Activated CD4-positive, alpha-beta T cell treated with anti-CD3 and anti-CD28 coated beads for 1 hour (primary cell): ENCODE results near the gene PNMT.

ENCODE experiments used
- DNase-seq: peaks from one replicate; pipeline ENCODE4 v3.0.0-alpha.2; 2020

PNMT gene

DNA sequence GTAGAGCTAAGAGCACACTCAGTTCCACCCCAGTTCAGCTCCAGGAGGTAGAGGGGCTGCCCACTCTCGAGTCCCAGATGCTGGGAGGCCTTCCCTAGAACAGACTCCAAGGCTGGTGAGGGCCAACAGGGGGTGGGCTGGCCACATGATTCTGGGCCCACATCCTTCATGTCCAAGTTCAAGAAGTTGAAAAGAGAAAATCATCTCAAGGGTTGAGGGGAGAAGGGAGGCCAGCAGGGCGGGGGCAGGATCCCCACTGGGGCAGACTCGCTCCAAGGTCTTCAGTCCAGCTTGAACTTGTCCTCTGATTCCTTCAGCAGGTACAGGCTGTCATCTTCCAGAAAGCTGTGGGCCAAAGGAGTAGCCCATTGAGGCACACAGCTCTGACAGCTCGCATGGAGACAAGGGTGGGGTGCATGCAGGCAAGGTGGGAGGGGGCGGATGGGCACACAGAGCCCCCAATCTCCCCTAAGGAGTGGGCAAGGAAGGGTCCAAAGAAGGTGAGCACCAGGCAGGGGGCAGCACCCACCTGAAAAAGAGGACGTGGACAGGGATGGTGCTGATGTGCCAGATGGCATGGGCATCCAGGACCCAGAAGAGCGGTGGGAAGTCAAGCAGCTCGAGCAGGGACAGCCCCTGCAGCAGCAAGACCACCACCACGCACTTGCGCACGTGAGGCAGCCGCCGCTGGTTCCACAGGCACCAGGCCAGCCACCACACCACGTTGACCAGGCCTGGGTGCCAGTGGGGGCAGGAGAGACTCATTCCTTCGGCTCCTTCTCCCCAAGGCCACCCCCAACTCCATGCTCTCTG is 4.5 kb downstream of the PNMT start:
- DNase-seq, result no peak

DNA sequence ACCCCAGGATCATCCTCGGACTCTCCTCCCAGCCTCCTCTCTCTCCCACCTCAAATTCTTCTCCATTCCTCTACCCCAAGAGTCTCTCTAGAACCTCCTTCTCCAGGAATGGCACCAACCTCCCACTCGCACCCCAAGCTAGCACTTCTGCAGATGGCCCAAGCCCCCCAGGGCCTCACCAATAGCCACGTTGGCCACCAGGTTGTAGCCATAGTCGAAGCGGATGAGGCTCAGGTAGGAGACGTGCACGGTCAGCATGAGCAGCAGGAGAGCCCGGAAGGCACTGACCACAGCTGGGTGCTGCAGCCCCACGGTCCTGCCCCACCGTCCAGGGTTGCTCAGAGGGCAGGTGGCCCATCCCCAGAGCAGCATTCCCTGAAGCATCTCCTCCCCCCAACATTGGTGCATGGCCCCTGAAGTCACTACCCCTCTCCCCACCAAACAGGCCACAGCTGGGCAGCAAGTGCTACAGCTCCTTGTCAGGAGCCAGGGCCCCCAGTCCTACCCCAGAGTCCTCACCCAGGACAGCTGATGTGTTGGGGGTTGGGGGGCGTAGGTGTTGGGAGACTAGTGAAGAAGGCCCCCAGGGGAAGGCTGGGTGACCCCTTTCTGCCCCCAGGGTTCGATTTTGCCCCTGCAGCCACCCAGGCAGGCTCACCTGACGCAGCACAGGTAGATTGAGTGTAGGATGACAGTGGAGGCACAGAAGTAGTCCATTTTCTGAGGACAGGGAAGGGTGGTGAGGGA is 5.3 kb downstream of the PNMT start:
- DNase-seq, result no peak

DNA sequence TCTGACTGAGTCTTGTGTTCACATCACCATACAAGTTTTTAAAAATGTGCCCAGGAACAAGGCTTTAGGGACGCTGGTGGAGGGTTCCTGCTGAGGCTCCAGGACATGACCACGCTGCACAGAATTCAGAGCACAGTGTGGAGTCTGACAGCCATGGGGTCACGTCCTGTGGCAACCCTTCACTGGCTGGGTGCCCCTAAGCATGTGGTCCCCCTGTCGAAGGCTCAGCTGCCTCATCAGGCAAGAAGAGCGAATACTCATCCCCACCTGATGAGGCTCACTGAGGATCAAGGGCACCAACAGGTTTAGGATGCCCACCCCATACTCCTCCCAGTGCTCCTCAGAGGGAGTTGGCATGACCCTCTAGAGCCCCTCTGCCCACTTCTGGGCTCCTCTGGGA is 5.9 kb downstream of the PNMT start:
- DNase-seq, result no peak

DNA sequence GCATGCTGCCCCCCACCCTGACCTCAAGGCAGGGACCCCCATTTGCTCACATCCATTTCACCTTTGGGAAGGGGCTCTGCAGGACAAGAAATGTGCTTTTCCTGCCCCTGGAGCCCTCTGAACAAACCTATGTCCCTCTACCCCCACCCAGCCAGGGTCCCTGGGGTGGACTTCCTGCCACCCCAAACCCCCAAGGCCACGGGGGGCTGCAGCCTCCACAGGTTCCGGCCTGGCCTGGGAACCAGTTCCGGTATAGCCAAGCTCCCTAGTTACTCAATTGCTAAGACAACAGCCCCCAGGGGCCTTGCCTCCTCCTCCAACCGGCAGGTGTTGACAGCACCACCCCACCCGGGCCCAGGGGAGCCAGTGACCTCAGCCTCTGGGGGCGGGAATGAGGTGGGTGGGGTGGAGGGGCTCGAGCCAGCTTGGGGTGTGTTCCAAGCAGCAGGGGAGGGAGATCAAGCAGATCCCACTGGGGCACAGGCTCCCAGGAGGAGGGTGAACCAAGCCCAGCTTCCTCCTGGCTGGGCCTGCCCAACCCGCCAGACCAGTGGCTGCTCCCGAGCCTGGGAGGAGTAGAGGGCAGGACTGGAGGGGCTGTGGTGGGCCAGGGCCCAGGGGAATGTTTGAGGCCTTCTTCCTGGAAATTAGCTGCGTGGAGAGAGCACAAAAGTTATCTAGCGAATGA is 6.6 kb downstream of the PNMT start:
- no peak for DNase-seq

DNA sequence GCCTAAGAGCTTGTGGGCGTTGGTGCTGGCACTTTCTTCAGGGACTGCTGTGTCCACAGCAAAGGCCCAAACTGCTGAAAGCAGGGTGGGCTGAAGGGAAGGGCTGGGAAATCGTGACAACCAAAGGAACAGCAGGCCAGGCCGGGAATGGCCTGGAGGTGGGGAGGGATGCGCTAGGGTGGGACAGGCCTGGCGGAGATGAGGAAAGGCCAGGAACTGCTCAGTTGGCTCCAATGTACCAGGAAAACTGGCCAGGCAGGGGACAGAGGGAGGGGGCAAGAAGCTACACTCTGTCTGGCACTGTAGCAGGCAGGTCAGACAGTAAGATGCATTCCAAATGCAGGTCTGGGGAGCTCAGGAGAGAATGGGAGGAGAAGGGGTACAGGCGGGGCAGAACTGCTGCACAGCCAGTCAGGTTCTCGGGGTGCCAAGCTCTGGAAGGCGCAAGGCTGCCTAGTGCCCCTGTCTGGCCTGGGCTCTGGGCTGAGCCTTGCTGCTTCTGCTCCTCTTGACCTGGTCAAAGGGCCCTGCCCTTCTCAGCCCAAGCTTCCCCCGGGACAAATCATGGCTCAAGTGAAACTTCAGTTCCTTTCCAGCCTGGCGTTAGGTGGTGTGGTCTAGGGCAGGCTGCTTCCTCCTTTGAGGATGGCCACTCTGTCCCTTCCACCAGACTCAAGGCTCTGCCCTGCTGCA is 7.3 kb downstream of the PNMT start:
- no peak for DNase-seq

DNA sequence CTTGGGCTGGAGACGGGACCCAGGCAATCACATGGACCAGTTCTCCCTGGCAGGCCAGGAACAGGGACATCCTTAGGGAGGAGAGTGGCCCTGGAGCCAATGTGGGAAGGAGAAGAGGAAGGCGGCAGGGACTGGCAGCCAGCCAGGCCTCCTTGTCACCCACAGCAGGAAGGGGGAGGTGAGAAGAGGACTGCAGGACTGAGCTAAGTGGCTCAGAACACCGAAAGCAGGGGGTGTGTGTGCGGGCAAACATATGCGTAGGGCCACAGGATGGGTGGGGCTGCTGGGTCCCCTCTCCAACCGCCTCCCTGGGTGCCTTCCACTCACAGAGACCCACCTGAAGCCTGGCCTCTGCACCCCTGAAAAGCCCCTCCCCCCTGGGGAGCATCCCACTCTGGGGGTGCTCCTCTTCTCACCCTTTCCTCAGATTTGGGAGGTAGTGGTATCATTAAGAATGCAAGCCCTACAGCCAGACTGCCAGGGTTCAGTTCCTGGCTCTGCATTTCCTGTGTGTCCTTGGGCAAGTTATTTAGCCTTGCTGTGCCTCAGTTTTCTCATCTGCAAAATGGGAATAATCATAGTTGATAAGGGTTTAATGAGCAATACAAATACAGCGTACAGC is 8.1 kb downstream of the PNMT start:
- DNase-seq, result no peak

DNA sequence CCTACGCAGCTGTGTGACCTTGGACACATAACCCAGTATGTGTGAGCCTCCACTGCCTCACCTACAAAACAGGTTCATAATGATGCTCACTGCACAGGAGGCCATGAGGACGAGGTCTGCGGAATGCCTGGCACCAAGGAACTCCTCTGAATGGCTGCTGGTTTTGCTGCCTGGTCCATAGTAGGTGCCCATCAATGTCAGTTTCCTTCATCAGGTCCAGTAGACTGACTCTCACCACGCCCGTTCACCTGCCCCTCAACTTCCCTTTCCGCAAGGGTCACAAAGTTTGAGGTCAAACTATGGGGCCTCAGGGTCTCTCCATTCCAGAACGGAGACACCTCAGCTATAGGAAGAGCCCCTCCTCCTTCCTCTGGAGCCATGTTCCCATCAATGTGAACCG is 8.8 kb downstream of the PNMT start:
- DNase-seq, result no peak

DNA sequence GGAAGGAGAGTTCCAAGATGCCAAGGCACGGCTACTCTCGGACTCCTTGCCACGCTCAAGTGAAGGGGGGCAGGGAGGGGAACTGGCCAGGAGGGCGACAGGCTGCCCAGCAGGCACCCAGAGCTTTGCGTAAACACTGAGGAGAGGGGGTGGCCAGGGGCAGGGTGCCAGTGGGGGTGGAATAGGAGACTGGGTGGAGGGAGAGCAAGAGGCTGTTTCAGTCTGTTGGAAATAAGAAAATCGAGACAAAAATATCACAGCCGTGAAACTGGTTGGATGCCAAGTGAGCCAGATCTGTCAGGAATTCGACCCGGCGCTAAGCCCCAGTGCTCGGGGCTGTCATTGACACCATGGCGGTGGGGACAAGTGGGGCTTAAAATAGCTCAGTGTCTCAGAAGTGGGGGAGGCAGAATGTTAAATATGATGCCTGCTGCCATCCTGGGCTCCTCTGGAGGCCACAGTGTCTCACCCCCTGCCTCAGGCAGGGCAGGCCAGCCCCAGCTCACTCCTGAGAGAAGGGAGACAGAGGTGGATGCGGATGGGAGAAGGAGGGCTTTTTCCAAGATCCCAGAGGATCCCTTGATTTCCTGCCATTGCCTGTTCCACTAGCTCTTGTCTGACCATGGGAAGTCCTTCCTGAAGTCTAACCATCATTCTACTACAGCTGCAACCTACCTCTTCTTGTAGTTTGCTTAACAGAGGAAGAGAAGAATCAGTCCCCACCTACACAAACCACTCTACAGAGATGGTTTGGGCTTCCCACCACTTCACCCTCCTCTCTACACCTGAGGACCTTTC is 9.5 kb downstream of the PNMT start:
- DNase-seq, result no peak

DNA sequence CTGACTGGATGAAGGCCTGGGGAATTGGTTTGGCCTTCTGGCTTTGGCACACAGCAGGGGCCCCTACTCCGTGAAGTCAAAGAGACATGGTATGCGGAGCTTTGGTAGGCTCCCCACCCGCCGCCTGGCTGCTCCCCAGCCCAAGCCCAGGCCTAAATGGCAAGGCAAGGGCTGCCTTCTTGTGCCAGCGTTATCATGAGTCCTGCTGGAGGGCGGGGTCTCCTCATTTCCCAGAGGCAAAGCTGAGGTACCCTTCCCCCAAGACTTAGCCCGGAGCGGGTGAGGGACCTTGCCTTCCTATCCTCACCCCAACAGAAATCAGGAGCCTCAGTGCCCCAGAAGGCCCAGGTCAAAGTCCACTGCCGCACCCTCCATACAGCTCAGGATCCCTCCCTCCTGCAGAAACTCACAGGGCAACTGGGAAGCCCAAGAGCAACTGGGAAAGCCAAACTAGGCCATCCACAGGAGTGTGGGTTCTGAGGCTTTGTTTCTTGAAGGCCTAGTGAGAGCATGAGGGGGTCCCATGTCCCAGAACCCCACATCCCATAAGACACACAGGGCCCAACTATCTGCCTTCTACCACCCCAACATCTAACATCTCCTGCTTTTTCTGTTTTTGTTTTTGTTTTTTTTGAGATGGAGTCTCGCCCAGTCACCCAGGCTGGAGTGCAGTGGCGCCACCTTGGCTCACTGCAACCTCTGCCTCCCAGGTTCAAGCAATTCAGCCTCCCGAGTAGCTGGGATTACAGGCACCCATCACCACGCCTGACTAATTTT is 10.3 kb downstream of the PNMT start:
- no peak for DNase-seq

DNA sequence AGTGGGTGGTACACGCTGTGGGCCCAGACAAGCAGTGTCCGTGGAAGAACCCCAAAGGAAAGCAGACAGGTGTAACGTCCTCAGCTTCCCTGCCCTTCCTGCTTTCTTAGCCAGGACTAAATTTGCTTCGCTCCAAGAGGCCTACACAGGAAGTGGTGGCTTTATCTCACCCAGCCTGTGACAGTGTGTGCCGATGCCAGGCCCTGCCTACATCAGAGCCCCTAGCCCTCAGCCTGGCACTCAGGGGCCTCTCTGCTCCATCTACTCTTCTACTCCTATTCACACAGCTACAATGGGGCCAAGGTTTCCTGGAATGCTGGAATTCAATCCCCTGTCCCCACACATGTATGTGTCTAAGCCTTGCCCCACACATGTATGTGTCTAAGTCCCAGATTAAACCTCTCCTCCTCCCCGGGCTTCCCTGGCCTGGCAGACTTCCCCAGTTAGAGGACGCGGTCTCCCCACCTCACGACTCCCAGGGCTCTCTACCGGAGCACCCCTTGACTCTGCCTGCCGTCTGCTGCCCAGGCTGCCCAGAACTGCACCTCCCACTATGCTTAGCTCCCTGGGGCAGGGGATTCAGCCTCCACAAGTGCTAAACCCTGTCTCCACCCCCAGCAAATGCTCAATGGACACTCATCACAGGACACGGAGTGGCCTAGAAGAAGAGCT is 11.4 kb downstream of the PNMT start:
- DNase-seq, result no peak

DNA sequence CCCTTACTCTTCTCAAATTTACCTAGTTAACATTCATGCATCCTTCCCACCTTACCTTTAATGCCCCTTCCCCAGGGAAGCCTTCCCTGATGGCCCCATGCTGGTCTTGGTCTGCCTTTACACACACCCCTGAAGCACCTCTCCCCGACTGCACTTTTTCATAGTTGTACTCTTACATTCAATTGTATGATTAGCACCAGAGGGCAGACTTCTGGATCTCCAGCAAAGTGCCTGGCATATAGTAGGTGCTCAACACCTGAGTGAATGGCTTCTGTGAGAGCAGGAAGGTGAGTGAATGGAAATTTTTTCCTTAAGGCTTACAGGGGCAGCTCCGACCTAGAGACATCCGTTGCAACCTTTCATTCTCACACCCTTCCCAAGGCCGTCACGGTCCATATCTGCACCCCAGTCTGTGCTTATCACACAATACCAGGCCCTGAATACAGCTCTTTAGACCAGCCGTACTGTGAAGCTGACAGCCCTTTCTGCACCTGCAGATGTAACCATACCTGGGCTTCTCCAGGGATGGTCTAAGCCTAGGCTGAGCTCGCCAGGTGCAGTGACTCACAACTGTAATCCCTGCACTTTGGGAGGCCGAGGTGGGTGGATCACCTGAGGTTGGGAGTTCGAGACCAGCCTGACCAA is 15.2 kb downstream of the PNMT start:
- no peak for DNase-seq

DNA sequence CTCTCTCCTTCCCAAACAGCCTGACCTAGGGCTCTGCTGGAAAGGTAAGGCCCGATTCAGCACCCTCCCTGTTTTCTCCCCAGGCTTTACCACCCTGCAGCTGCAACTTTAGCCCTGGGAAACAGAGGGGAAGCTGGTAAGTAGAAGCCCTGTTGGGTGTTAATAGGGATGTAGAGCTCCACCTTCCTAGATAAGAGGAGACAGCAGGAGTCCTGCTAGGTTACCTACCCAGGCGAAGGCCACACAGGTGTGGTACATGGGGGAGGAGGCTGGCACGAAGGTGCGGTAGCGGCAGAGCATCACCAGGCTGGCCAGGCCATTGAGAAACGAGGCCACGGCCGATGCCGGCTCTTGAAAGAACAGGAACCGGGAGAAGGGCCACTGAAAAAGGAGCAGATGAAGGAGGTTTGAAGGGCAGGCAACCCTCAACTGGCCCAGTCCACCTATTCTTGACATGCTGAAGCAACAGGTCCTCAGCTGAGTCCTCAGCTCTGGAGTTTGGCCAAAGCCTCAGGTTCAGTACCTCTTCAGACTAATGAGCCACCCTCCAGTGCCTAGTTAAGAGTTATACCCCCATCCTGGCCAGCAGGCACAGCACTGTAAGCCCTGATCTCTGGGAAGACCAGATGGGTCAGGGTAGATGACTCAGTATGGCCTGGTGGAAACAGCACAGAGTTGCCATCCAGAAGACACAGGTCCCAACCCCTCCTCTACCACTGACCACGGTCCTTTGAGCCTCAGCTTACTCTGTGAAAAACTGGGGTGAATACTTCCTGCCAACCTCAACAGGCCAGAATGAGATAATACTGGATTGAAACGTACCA is 16.3 kb downstream of the PNMT start:
- no peak for DNase-seq

DNA sequence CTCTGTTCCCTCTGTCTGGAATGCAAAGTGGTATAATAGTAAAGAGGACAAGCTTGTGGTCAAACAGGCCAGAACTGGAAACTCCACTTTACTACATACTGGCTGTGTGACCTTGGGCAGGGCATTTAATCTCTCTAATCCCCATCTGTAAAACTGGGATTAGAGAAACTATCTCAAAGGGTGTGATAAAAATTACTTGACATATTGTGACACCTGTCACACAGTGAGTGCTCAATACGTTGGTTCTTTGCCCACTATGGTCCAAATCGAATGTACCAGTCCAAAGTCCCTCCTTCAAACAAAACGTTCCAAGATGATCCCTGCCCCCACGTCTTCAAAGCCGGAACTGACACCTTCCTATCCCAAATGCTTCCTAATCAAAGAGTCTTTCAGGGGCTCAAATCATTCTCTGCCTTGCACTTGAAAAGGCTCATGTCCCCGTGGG is 18.9 kb downstream of the PNMT start:
- no peak for DNase-seq

DNA sequence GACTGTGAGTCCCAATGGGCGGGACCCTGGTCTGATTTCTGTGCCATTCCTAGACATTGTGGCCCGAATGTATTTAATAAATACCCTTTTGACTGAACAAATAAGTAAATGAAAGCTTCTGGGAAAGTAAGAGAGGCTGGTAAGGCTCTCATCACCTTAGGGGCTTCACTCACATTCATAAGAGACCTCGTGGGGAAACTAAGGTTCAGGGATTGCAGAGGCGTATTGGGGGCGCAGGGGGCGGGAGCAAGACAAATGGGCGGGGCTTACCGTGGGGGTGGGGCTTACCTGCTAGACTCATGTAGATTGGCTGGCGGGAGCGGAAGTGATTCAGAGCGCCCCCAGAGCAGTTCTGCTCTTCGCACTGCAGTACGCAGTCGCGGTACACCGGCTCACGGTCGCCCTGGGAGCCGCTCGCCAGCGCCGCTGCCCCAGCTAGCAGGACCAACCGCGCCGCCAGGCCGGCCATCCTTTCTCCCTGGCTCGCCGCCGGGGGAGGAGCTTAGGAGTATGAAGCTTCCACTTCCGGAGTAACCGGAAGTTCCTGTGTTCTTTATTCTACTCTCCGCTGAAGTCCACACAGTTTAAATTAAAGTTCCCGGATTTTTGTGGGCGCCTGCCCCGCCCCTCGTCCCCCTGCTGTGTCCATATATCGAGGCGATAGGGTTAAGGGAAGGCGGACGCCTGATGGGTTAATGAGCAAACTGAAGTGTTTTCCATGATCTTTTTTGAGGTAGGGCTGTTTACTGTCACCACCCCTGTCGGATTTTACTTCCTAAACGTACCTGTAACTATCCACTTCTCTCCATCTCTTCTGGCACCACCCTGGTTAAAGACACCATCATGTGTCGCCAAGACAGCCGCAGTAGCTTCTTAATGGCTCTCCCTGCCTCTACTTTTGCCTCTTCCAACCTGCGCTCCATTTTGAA is 19.6 kb downstream of the PNMT start, which contains the start of gene PGAP3:
Gene PGAP3, minus strand, starts transcription at position 512 of the 929 bp plus-strand sequence. Its CDS starts 43 bp downstream, at position 469.
- peak; percentile 64 for DNase-seq

DNA sequence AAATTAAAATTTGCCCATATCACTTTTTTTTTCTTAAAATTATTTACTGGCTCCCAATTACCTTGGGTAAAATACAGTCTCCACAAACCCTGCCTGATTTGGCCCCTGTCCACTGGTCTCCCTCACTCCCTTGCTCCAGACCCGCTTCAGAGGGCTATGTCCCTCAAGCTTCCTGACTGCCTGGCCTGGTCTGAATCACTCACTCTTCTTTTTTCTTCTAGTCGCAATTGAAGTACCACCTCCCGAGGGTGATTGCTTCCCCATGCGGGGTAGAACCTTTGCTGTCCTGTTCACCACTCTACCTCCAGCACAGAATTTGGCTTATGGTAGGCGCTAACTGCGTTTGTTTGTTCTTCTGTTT is 20.2 kb downstream of the PNMT start:
- no peak for DNase-seq

DNA sequence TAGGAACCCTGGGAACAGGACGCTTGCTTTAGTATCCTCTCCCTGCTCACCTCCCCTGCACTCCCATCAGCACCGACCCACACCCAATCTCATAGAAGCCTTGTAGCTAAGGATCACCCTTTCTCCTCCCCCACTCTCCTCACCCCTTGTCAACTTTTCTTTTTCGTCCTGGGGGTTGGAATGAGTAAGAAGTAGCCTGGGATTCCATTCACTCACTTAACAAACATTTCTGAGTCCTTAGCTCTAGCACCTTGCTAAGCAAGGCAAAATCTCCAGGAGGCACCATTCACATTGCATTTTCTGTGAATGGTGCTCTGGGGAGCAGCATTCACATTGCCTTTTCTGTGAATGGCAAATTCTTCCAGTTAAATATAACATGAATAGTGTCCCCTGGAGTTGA is 20.7 kb downstream of the PNMT start:
- no peak for DNase-seq

DNA sequence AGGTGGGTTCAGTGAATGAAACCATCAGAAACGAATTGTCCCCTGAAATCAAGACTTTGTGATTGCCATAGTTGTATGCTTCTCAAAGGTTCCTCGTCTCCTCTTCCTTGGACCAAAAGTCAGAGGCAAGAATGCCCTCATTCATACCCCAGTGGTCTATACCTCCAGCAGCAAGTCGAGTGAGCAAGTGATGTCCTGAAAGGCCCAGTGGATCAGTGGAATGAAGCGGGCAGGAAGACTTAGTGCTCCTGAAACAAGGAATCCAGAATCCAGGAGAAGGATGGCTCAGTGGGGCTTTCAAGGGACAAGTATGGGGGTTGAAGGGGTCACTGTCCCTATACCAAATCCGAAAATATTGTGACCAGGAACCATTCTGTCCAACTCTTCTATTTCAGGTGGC is 26.3 kb downstream of the PNMT start:
- DNase-seq, result no peak

DNA sequence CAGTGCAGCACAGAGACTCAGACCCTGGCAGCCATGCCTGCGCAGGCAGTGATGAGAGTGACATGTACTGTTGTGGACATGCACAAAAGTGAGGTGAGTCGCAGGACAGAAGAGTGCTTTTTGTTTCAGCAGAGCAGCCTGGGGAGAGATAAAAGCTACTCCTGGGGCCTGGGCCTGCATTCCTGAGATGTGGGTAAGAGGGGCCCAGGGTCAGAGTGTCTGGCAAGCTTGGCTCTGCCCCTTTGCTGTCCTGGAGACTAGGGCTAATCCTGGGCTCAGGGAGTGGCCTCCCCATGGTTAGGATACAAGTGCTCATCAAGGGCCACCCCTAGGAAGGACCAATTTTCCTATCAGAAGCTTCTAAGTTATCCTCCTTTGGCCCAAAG is 26.8 kb downstream of the PNMT start:
- DNase-seq, result no peak
